GM21576 (cell line): ENCODE data around the gene STIMATE.

Experiments used
- ATAC-seq: cut with Tn5 transposase; IDR thresholded peaks from one replicate; pipeline ENCODE4 v1.9.1; 2021; ENCODE audit warnings: mild to moderate bottlenecking, moderate library complexity; ENCODE audit not compliant: unreplicated experiment

Gene STIMATE

GRCh38 chr3:52871761-52872160, 25.6 kb downstream of the STIMATE start:
- ATAC-seq: no peak

- no peak for ATAC-seq
Measured at GRCh38 chr3:52870471-52870870, 26.9 kb downstream of the STIMATE start.

DNA sequence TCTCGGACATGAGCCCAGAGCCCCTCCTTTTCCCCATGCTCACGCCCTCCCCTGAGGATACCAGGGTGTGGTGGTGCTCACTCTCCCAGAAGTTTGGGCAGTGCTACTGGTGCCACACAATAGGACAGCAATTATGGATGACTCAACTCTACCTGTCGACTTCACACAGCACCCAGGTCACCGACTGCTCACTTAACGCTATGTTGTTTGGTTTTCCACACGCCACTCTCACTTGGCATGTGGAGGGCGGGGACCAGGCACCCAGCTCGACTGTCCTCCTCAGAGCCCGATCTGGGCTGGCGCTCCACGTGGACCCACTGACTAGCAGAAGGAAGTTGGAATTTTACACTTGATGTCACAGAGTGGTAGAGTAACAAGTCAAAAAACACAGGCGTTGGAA, 30.9 kb downstream of the STIMATE start:
- ATAC-seq: no peak

DNA sequence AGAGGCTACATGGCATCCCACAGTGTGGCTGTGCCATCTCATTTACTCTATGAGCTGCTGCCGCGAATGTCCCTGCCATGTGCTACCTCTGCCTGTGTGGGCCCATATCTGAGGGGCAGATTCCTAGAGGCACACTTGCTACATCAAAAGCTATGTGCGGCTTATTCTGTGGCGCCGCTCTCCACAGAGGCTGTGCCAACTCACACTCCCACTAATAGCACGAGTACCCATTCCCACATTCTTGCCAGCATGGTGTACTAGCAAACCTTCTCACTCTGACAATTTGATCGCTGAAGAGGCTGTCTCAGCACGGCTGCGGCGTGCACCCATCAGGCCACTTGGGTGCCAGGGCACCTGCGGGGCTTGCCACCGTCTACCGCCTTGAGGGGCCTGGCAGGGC, 31.4 kb downstream of the STIMATE start:
- ATAC-seq: no peak

DNA sequence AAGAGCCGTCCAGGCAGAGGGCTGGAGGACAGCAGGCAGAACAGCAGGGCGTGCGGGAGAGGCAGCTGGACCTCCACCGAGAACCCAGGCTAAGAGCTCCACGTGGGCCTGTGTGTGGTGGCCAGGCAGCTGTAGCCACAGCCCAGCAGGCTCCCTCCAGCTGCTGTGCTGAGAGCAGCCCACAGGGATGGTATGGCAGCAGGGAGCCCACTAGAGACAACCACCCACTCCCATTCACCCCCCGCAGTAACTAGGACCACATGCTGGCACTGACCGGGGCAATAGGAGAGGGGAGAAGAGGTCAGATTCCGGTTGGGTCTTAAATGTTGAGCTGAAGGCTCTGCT, 37.0 kb downstream of the STIMATE start:
- no peak for ATAC-seq

GRCh38 chr3:52859686-52860423, 37.5 kb downstream of the STIMATE start:
- no peak for ATAC-seq

DNA sequence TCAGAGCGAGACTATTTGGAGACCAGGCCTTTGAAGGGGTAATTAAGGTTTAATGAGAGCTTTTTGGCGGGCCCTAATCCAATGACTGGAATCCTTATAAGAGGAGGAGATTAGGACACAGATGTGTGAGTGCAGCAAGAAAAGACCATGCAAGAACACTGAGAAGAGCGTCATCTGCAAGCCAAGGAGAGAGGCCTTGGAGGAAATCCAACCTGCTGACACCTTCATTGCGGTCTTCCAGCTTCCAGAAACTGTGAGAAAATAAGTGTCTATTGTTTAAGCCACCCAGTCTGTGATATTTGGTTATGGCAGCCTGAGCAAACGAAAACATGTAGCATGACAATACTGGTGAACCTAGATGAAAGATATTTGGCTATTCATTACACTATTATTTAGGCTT, 39.5 kb downstream of the STIMATE start:
- no peak for ATAC-seq

- ATAC-seq: no peak
Measured at GRCh38 chr3:52857133-52857532, 40.2 kb downstream of the STIMATE start.

DNA sequence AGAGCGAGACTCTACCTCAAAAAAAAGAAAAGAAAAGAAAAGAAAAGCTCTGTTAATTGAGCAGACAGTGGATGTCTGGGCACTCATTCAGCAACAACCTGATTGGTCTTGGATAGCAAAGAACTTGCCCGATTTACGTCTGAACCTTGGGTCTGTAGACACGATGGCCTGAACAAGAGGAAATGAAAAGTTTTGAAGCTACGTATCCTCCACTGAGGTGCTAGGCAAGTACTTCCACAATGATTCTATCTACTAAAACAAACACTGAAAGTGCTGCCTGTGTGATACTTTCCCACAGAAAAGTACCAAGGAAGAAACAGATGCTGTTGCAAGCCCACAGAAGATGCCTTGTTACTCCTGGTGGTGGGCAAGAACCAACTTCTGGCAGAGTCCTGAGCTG, 40.7 kb downstream of the STIMATE start:
- no peak for ATAC-seq

GRCh38 chr3:52854013-52854412, 43.3 kb downstream of the STIMATE start:
- ATAC-seq: no peak

DNA sequence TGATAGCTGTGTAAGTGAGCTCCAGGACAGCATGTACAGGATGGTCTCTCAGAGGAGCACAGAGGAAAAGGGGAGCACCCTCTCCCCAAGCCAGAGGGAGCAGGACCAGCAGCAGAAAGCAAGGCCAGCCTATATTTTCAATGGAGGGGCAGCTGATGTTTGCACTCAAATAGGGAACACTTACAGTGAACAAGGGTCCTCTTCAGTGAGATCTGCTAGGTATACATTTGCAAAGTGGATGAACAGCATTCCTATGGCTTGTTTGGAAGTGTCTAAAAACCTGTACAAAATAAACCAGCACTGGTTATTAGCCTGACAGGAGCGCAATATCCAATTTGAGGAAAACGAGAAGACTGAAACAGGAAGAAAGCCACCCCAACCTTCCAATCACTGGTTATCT, 44.9 kb downstream of the STIMATE start:
- no peak for ATAC-seq

- no peak for ATAC-seq
Measured at GRCh38 chr3:52851348-52851747, 46.0 kb downstream of the STIMATE start.

DNA sequence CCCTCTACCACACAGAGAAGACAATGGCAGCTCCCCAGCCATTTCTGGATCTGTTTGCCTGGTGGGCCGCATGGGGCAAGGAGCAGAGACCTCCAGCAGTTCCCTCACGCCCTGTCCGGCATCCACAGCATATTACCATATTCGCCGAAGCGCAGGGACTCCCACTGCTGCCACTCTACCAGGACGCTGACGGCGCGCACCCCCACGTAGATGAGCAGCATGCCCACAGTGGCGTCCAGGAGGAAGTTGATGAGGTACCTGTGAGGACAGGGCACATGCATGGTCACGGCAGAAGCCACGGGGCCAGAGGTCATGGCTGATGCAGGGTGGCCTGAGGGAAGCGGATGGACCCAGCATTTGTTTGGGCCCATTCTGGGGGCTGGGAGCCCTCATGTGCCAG, 47.7 kb downstream of the STIMATE start:
- ATAC-seq: no peak

- ATAC-seq: no peak
Measured at GRCh38 chr3:52848617-52849016, 48.7 kb downstream of the STIMATE start.

GRCh38 chr3:52847726-52848125, 49.6 kb downstream of the STIMATE start:
- ATAC-seq: no peak

- no peak for ATAC-seq
Measured at GRCh38 chr3:52847241-52847640, 50.1 kb downstream of the STIMATE start.

GRCh38 chr3:52846432-52846965, 50.8 kb downstream of the STIMATE start:
- ATAC-seq: no peak

- ATAC-seq: no peak
Measured at GRCh38 chr3:52845691-52846431, 51.5 kb downstream of the STIMATE start.

DNA sequence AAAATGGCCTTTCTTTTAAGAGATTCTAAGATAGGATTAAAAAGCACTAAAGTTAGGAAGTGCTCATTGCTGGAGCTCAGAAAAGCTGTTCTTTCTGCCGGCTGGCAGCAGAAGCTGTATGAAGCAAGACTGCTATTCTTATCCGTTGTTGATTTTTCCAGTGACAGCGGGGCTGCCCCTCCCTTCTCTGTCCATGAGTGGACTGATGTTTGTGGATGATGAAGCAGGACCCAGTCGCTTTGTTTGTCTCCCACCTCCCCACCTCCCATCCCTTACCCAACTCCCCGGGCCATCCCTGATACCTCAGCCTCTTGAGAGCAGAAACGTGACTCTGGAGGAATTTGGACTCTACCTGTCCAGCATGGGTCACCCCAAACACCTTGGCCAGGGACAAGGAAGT, 52.2 kb downstream of the STIMATE start:
- no peak for ATAC-seq

DNA sequence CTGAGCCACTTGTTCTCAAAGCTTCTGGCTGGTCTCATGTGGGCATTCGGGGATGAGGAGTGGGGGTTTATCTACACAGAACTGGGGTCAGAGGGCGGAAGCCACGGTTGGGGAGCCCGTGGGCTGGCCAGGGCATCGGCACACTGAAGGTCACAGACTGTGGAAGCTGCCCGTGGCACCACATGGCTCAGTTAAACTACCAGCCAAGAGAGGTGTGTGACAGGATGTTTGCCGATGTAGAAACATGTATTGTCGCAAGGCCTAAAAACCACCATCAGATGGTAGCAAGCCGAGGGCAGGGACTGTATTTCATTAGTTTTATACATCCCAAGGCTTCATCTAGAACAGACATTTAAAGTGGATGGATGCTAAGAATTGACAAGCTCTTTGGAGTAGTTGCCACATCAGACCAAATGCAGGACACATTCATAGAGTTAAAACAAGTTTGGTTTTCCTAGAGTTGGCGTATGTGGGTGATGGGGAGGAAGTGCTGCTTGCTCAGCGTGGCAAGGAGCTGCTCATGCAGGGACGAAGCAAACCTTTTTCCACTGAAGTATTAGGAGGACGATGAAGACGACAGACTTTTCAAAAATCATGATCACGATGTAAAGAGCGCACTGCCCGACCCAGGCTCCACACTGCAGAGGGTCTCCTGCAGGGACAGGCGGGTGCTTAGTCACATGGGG, 52.9 kb downstream of the STIMATE start:
- no peak for ATAC-seq

DNA sequence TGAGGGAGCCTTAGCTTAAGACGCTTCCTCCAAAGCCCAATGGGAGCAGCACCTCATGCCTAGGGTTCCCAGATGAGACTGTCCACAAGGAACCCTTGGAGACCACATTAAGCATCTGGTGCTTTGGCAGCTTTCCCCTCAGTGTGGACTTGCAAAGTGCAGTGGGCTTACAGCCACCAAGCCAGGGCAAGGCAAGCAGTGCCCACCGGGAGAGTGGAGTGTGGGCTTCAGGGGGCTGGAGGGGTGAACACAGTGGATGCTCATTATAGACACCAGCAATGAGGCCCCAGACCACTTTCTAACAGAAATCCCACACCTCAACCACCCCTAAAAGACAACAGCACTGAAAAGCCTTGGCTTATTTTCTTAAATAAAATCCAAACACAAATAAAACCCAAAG, 53.5 kb downstream of the STIMATE start:
- ATAC-seq: no peak
